C4-2B (cell line): ENCODE data around the gene CTIF.

Experiments
- CTCF ChIP-seq: fragments of 450-650 bp; conservative IDR thresholded peaks from 2 replicates; pipeline ENCODE4 v1.5.1; 2017; ENCODE audit warnings: mild to moderate bottlenecking
- ZFX ChIP-seq: fragments of 450-650 bp; IDR thresholded peaks from 2 replicates; pipeline ENCODE4 v1.6.1; 2017

GRCh38 chr18:48904847-48905394 lies 366.1 kb downstream of the CTIF start:
- TF ChIP-seq CTCF (no peak), ZFX (no peak)
